Tibial nerve (tissue), 4 donors: ENCODE measurements around the gene MED12. TPM values are rescaled to one million over a fixed set of nuclear protein-coding genes. Genes with fewer than 3 reads are reported as not detected.

Experiments
- DNase-seq, 2 donors: peaks; one replicate each; pipeline ENCODE4 v3.0.0-alpha.2; 2019; ENCODE audit warnings: low spot score in 2 of 2
- H3K27ac ChIP-seq, 4 donors: fragments of 200-600 bp; sonication (generic) in 3 of 4; one replicate each; pipeline ENCODE4 v1.5.1; 2017 to 2019; ENCODE audit warnings: mild to moderate bottlenecking in 1 of 4
- H3K27me3 ChIP-seq, 2 donors: fragments of 200-600 bp; sonication (generic) in 1 of 2; one replicate each; pipeline versions ENCODE4 v1.5.1 to v1.6.0; 2017 to 2019
- H3K36me3 ChIP-seq, 3 donors: fragments of 200-600 bp; sonication (generic); one replicate each; pipeline ENCODE4 v1.5.1; 2018 to 2019
- H3K4me1 ChIP-seq, 4 donors: fragments of 200-600 bp; sonication (generic) in 3 of 4; one replicate each; pipeline ENCODE4 v1.5.1; 2017 to 2019
- H3K4me3 ChIP-seq, 4 donors: fragments of 200-600 bp; sonication (generic) in 3 of 4; one replicate each; pipeline ENCODE4 v1.5.1; 2017 to 2019; ENCODE audit warnings: mild to moderate bottlenecking in 1 of 4, moderate library complexity in 1 of 4
- H3K9me3 ChIP-seq, 4 donors: fragments of 200-600 bp; sonication (generic) in 3 of 4; one replicate each; pipeline ENCODE4 v1.5.1; 2017 to 2019
- CTCF ChIP-seq, 5 experiments: fragments of 200-600 bp in 3 of 5; fragments of 450-650 bp in 2 of 5; sonication (generic) in 3 of 5; IDR thresholded peaks; one replicate each; pipeline ENCODE4 v1.5.1; 2016 to 2019; ENCODE audit warnings: antibody characterized with exemption in 5 of 5, mild to moderate bottlenecking in 3 of 5, moderate library complexity in 2 of 5
- EP300 ChIP-seq, 2 donors: sonication (generic); formaldehyde crosslinking; IDR thresholded peaks; one replicate each; pipeline ENCODE4 v1.6.1; 2017; ENCODE audit warnings: antibody characterized with exemption in 2 of 2, mild to moderate bottlenecking in 1 of 2
- POLR2A ChIP-seq, 2 donors: fragments of 450-650 bp; IDR thresholded peaks; one replicate each; pipeline ENCODE4 v1.6.1; 2017; ENCODE audit warnings: antibody characterized with exemption in 2 of 2, mild to moderate bottlenecking in 2 of 2, moderate library complexity in 2 of 2
- WGBS, 2 donors: methylation state at CpG; one replicate each; pipeline ENCODE4 v1.1.5; 2018; 5-methylcytosine and 5-hydroxymethylcytosine counted together
- total RNA-seq, 4 donors: library from RNA; depleted of rRNA; stranded (reverse); fragments of >200 nt; gene quantifications; one replicate each; pipeline ENCODE4 v1.1.0, GENCODE V29; 2016

MED12 gene
- total RNA-seq, 4 donors from 2014 or later = 30.8 to 65.8 (median 48.3) TPM

DNA sequence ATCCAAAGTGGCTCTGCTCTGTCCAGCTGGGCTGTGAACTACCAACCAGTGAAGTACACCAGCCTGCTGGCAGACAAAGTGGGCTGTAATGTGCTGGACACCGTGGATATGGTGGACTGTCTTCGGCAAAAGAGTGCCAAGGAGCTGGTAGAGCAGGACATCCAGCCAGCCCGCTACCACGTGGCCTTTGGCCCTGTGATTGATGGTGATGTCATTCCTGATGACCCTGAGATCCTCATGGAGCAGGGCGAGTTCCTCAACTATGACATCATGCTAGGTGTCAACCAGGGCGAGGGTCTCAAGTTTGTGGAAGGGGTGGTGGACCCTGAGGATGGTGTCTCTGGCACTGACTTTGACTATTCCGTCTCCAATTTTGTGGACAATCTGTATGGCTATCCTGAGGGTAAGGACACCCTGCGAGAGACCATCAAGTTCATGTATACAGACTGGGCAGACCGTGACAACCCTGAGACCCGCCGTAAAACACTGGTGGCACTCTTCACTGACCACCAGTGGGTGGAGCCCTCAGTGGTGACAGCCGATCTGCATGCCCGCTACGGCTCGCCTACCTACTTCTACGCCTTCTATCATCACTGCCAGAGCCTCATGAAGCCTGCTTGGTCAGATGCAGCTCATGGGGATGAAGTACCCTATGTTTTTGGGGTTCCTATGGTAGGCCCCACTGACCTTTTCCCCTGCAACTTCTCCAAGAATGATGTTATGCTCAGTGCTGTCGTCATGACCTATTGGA lies 48.8 kb downstream of the MED12 start:
- 77 to 78% methylated on average over 6 to 17 of the region's 17 CpGs for WGBS, 2 donors
- Histone ChIP-seq H3K9me3 (no peaks in the 10 kb centered on the region), H3K4me1 (no peaks in the 10 kb centered on the region), H3K4me3 (no peak overlapping the region), H3K36me3 (peaks cover 0 to 9% (median 0%) of the 10 kb centered on the region in 3 donors), H3K27ac (no peak overlapping the region), H3K27me3 (no peaks in the 10 kb centered on the region)
- no peak for DNase-seq
- no peak for TF ChIP-seq POLR2A (IDR thresholded peaks at IDR 0.05)
- no peak for TF ChIP-seq CTCF (IDR thresholded peaks at IDR 0.05)
- no peak for TF ChIP-seq EP300 (IDR thresholded peaks at IDR 0.05)

GRCh38 chrX:71168134-71168533 lies 49.7 kb downstream of the MED12 start:
- no peak for DNase-seq
- Histone ChIP-seq H3K36me3 (peaks cover 0 to 9% (median 0%) of the 10 kb centered on the region in 3 donors), H3K27ac (no peak overlapping the region), H3K4me3 (no peak overlapping the region), H3K27me3 (no peaks in the 10 kb centered on the region), H3K4me1 (no peaks in the 10 kb centered on the region), H3K9me3 (no peaks in the 10 kb centered on the region)
- WGBS, 2 donors = 91 to 97% methylated on average over 6 to 8 of the region's 8 CpGs
- TF ChIP-seq EP300 (IDR thresholded peaks at IDR 0.05) (no peak), POLR2A (IDR thresholded peaks at IDR 0.05) (no peak), CTCF (IDR thresholded peaks at IDR 0.05) (no peak)

DNA sequence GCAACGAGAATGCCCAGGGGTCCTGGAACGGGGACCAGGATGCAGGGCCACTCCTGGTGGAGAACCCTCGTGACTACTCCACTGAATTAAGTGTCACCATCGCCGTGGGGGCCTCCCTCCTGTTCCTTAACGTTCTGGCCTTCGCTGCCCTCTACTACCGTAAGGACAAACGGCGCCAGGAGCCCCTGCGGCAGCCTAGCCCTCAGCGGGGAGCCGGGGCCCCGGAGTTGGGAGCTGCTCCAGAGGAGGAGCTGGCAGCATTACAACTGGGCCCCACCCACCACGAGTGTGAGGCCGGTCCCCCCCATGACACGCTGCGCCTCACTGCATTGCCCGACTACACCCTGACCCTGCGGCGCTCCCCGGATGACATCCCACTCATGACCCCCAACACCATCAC lies 51.2 kb downstream of the MED12 start:
- no peak overlapping the region for H3K4me3 ChIP-seq

GRCh38 chrX:71170660-71171059 lies 52.3 kb downstream of the MED12 start:
- TF ChIP-seq CTCF (IDR thresholded peaks at IDR 0.05) (no peak), POLR2A (IDR thresholded peaks at IDR 0.05) (no peak), EP300 (IDR thresholded peaks at IDR 0.05) (no peak)
- Histone ChIP-seq H3K27ac (no peak overlapping the region), H3K4me3 (no peak overlapping the region), H3K4me1 (no peaks in the 10 kb centered on the region), H3K36me3 (no peaks in the 10 kb centered on the region), H3K9me3 (no peaks in the 10 kb centered on the region), H3K27me3 (peaks cover 0 to 8% of the 10 kb centered on the region in 2 donors)
- WGBS, 2 donors = 53 to 67% methylated on average over 5 of the region's 5 CpGs
- DNase-seq = no peak

More for the DNA sequence above, 51.2 kb downstream of the MED12 start:
- Histone ChIP-seq H3K4me1 (no peaks in the 10 kb centered on the region), H3K27me3 (no peaks in the 10 kb centered on the region), H3K9me3 (no peaks in the 10 kb centered on the region), H3K36me3 (peaks cover 0 to under 1% (median 0%) of the 10 kb centered on the region in 3 donors), H3K27ac (no peak overlapping the region)
- no peak for TF ChIP-seq EP300 (IDR thresholded peaks at IDR 0.05)
- TF ChIP-seq CTCF (IDR thresholded peaks at IDR 0.05) = no peak
- TF ChIP-seq POLR2A (IDR thresholded peaks at IDR 0.05) = no peak
- no peak for DNase-seq
- WGBS, 2 donors = 73 to 89% methylated on average over 3 to 19 of the region's 22 CpGs

GRCh38 chrX:71171110-71171801 lies 52.9 kb downstream of the MED12 start:
- no peak for DNase-seq
- Histone ChIP-seq H3K4me3 (no peak overlapping the region), H3K36me3 (no peaks in the 10 kb centered on the region), H3K27ac (no peak overlapping the region), H3K27me3 (peaks cover 0 to 8% of the 10 kb centered on the region in 2 donors), H3K9me3 (no peaks in the 10 kb centered on the region), H3K4me1 (no peaks in the 10 kb centered on the region)
- TF ChIP-seq CTCF (IDR thresholded peaks at IDR 0.05) = no peak
- TF ChIP-seq POLR2A (IDR thresholded peaks at IDR 0.05) = no peak
- TF ChIP-seq EP300 (IDR thresholded peaks at IDR 0.05) = no peak
- 39 to 50% methylated on average over 12 of the region's 12 CpGs for WGBS, 2 donors
